ENCODE measurements around the gene ZRANB3. TPM values are rescaled to one million over a fixed set of nuclear protein-coding genes. Genes with fewer than 3 reads are reported as not detected.

The ZRANB3 gene
- total RNA-seq, 4 donors from 2014 or later: 2.8 to 6.9 (median 6.0) TPM

GRCh38 chr2:135248611-135249010, 282.4 kb downstream of the ZRANB3 start:
- no peaks in the 10 kb centered on the region for H3K4me1 ChIP-seq
- no peaks in the 10 kb centered on the region for H3K36me3 ChIP-seq
- H3K27me3 ChIP-seq: no peaks in the 10 kb centered on the region
- no peak for DNase-seq (ENCODE audit: low spot score in 2 of 2)
- H3K4me3 ChIP-seq: no peak overlapping the region
- 96% methylated on average over 5 of the region's 5 CpGs for WGBS
- H3K9me3 ChIP-seq: peaks cover 18% of the 10 kb centered on the region
- TF ChIP-seq CTCF (IDR thresholded peaks at IDR 0.05): no peak
- H3K27ac ChIP-seq: no peak overlapping the region

DNA sequence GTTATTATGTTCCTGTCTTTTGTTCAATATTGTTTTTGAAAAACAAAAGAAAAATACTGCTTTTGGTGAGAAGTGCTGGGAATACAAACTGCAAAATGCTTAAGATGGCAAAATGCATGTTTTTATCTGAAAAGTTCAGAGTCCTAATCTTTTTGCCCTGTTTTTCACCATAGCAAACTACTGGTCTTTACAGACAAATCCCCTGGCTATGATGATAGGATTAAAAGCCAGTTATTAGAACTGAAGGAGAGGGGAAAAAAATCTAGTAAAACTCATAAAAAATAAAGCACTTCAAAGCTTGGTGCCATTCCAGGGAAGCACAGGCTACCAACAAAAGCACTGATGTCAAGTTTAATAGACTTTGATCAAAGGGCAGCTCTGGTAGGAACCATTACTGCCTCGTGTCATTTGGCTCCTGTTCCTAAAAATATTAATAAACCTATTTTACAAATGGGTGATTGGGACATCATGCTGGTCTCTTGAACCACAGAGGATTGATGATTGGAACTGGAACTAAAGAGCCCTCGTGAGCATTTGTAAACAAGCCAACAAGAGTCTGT, 284.2 kb downstream of the ZRANB3 start:
- WGBS: 26% methylated on average over 2 of the region's 2 CpGs
- TF ChIP-seq EP300 (IDR thresholded peaks at IDR 0.05) (no peak), CTCF (IDR thresholded peaks at IDR 0.05) (no peak), POLR2A (IDR thresholded peaks at IDR 0.05) (no peak), POLR2AphosphoS5 (IDR thresholded peaks at IDR 0.05) (no peak)
- H3K27ac ChIP-seq: no peak overlapping the region

DNA sequence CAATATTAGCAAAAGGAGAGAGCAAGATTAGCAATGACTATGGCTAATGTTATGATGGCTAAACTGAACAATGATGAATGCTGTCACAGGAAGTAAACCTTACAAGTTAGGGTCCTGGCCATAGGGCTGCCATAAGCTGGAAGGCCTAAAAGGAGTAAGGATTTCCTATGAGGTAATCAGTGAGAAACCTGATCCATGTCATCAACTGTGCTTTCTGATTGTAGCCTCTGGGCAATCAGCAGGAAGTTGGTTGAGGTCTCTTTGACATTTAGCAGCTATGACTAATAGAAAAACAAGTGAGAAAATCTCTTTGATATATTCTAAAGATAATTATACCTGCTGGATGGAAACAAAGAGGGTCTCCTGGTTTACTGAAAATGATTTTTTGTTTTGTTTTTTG, 285.9 kb downstream of the ZRANB3 start:
- no peak for DNase-seq (ENCODE audit: low spot score in 2 of 2)
- H3K27ac ChIP-seq: no peak overlapping the region
- no peak for TF ChIP-seq CTCF (IDR thresholded peaks at IDR 0.05)
- no peak for TF ChIP-seq POLR2AphosphoS5 (IDR thresholded peaks at IDR 0.05)
- TF ChIP-seq POLR2A (IDR thresholded peaks at IDR 0.05): no peak
- no peak for TF ChIP-seq EP300 (IDR thresholded peaks at IDR 0.05)
- no peak overlapping the region for H3K4me3 ChIP-seq
- no peaks in the 10 kb centered on the region for H3K4me1 ChIP-seq
- H3K9me3 ChIP-seq: peaks cover 10% of the 10 kb centered on the region
- no peaks in the 10 kb centered on the region for H3K36me3 ChIP-seq
- no peaks in the 10 kb centered on the region for H3K27me3 ChIP-seq

More for the DNA sequence above, 284.2 kb downstream of the ZRANB3 start:
- no peaks in the 10 kb centered on the region for H3K27me3 ChIP-seq
- H3K4me3 ChIP-seq: no peak overlapping the region
- no peaks in the 10 kb centered on the region for H3K4me1 ChIP-seq
- peaks cover 18% of the 10 kb centered on the region for H3K9me3 ChIP-seq
- DNase-seq (ENCODE audit: low spot score in 2 of 2): no peak
- no peaks in the 10 kb centered on the region for H3K36me3 ChIP-seq

DNA sequence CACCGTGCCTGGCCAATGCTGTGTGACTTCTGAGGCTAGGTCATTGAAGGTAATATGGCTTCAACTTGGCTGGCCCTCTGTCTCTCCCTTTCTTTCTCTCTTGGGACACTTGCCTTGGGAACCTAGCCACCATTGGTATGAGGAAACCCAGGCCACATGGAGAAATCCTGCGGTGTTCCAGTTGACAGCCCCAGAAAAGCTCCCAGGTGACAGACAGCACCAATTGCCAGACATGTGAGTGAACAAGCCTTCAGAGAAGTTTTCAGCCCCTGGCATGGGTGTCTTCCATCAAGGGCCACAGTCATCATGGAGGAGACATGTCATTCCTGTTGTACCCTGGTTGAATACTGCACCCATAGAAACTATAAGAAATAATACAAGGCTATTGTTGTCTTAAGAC, 292.4 kb downstream of the ZRANB3 start:
- no peak overlapping the region for H3K4me3 ChIP-seq
- no peaks in the 10 kb centered on the region for H3K36me3 ChIP-seq
- no peak for DNase-seq (ENCODE audit: low spot score in 2 of 2)
- H3K4me1 ChIP-seq: no peaks in the 10 kb centered on the region
- WGBS: 100% methylated on average over 1 of the region's 2 CpGs
- no peaks in the 10 kb centered on the region for H3K9me3 ChIP-seq
- no peaks in the 10 kb centered on the region for H3K27me3 ChIP-seq
- TF ChIP-seq EP300 (IDR thresholded peaks at IDR 0.05): no peak
- TF ChIP-seq CTCF (IDR thresholded peaks at IDR 0.05): no peak
- TF ChIP-seq POLR2AphosphoS5 (IDR thresholded peaks at IDR 0.05): no peak
- no peak for TF ChIP-seq POLR2A (IDR thresholded peaks at IDR 0.05)
- no peak overlapping the region for H3K27ac ChIP-seq

GRCh38 chr2:135230150-135230549, 300.9 kb downstream of the ZRANB3 start:
- Histone ChIP-seq H3K27ac (no peak overlapping the region), H3K27me3 (no peaks in the 10 kb centered on the region), H3K9me3 (no peaks in the 10 kb centered on the region), H3K4me1 (no peaks in the 10 kb centered on the region), H3K36me3 (no peaks in the 10 kb centered on the region), H3K4me3 (no peak overlapping the region)
- TF ChIP-seq POLR2AphosphoS5 (IDR thresholded peaks at IDR 0.05): no peak
- TF ChIP-seq CTCF (IDR thresholded peaks at IDR 0.05): no peak
- no peak for TF ChIP-seq POLR2A (IDR thresholded peaks at IDR 0.05)
- TF ChIP-seq EP300 (IDR thresholded peaks at IDR 0.05): no peak
- 36% methylated on average over 1 of the region's 1 CpG for WGBS
- no peak for DNase-seq (ENCODE audit: low spot score in 2 of 2)

All from suprapubic skin (tissue), 4 donors.